ENCODE data around the gene SRA1. TPM values are rescaled to one million over a fixed set of nuclear protein-coding genes. Genes with fewer than 3 reads are reported as not detected.
A peak's percentile ranks its signal among the peaks of the same experiment; 100 is the strongest.

Gene SRA1
- total and polyA plus RNA-seq, 7 experiments from 2014 or later, result 23.8 to 45.5 (median 34.0) TPM

DNA sequence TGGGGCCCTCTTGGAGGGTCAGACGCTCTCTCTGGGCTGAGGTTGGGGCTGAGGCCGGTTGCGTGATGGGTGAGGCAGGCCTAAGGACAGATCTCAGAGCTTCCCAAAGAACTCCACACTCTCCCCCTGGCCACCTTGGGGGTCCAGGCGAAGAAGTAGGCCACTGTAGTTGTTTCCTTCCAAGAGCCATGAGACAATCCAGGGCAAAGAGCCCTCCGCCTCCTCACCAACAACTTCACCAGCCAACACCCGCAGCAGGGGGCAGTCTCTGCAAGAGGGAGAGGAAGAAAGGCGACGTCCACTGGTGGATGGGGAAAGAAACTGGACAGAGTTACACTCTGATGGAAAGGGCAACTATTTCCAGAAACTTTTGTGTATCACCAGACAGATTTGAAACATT is 18.0 kb upstream of the SRA1 start:
- no peak overlapping the region for H3K4me3 ChIP-seq (ENCODE audit: low read length)
- Mint-ChIP-seq H3K4me3 (no peak overlapping the region), H3K4me1 (peaks cover 8 to 25% (median 16%) of the 10 kb centered on the region in 7 donors), H3K27me3 (peaks cover 0 to 4% (median 0%) of the 10 kb centered on the region in 5 donors), H3K36me3 (peaks cover 0 to 13% (median 5%) of the 10 kb centered on the region in 5 donors), H3K27ac (no peak overlapping the region), H3K9me3 (peaks cover 0 to 2% (median 0%) of the 10 kb centered on the region in 11 donors)
- DNase-seq (no peak), ATAC-seq (peak; percentile 63)
- CTCF ChIA-PET, result no interaction called here
- no peak overlapping the region for H3K27ac ChIP-seq (ENCODE audit: low read depth, low read length)
- H3K36me3 ChIP-seq (ENCODE audit: control insufficient read depth in 2 of 3, insufficient read depth in 3 of 3, low read length in 3 of 3), result peaks cover 0 to 4% (median 0%) of the 10 kb centered on the region in 3 experiments
- intact Hi-C loops (cut with micrococcal nuclease), result no loop called here
- no peaks in the 10 kb centered on the region for H3K4me1 ChIP-seq (ENCODE audit: control insufficient read depth in 2 of 2, insufficient read depth in 2 of 2, low read length in 2 of 2)
- POLR2A ChIA-PET, result interaction anchor here (0.6 to 1.7 kb wide), 3 partner anchors 20 to 72 kb away, joined by 3 to 6 read pairs (median 3); partner anchors contain the start of genes IK and NDUFA2
- no peaks in the 10 kb centered on the region for H3K9me3 ChIP-seq (ENCODE audit: control insufficient read depth in 2 of 3, low read length in 3 of 3)
- no peaks in the 10 kb centered on the region for H3K27me3 ChIP-seq (ENCODE audit: control insufficient read depth in 2 of 2, insufficient read depth in 2 of 2, low read length in 2 of 2)

DNA sequence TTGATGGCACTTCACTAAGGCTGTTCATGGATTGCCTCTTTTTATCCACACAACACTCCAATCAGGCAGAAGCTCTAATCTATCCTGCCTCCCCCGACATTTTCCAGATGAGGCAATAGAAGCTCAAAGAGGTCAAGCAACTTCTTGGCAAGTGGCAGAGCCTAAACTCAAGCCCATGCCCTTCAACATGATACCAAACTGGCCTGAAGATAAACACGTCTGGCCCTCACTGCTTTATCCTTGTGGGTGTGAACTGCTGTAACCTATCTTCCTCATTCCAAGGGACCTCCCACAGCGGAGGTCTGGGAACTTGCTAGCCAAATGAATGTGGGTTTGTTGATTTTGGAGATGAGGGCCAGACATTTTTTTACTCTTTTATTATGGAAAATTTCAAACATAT is 16.9 kb upstream of the SRA1 start:
- Mint-ChIP-seq H3K27me3 (no peaks in the 10 kb centered on the region), H3K36me3 (peaks cover 0 to 16% (median 5%) of the 10 kb centered on the region in 5 donors), H3K4me3 (no peak overlapping the region), H3K4me1 (peaks cover 12 to 36% (median 26%) of the 10 kb centered on the region in 7 donors), H3K9me3 (no peaks in the 10 kb centered on the region), H3K27ac (peak overlapping the region in 1 of 9 donors; percentile 23)
- peaks cover 6 to 7% of the 10 kb centered on the region in 2 donors for H3K4me1 ChIP-seq (ENCODE audit: control insufficient read depth in 2 of 2, insufficient read depth in 2 of 2, low read length in 2 of 2)
- H3K9me3 ChIP-seq (ENCODE audit: control insufficient read depth in 2 of 3, low read length in 3 of 3), result no peaks in the 10 kb centered on the region
- no peaks in the 10 kb centered on the region for H3K27me3 ChIP-seq (ENCODE audit: control insufficient read depth in 2 of 2, insufficient read depth in 2 of 2, low read length in 2 of 2)
- H3K4me3 ChIP-seq (ENCODE audit: low read length), result no peak overlapping the region
- ATAC-seq, result no peak
- H3K27ac ChIP-seq (ENCODE audit: low read depth, low read length), result no peak overlapping the region
- CTCF ChIA-PET, result no interaction called here
- intact Hi-C loops (cut with micrococcal nuclease), result no loop called here
- peaks cover 0 to 4% (median 0%) of the 10 kb centered on the region in 3 experiments for H3K36me3 ChIP-seq (ENCODE audit: control insufficient read depth in 2 of 3, insufficient read depth in 3 of 3, low read length in 3 of 3)
- DNase-seq, result no peak
- POLR2A ChIA-PET, result interaction anchor here (1.0 to 1.3 kb wide), 2 partner anchors 9 to 18 kb away, joined by 3 to 6 read pairs; partner anchors contain the start of gene SLC35A4

DNA sequence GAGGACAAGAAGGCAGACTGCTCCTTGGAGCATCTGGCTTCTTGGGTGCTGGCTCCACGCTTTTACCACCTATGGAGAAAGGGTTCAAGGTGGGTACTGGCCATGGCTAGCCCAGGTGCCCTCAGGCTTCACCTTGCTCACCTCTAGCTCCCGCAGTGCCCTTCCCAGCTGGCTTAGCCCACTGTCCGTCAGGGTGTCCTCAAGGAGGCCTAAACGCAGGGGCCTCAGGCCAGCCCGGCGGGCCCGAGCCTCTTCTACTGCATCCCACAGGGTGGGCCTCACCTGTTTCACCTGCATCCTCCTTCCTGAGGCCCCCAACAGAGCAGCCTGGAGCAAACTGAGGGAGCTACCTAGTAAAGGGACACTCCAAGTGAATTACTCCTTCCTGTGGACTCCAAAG is 16.4 kb upstream of the SRA1 start:
- Histone ChIP-seq H3K36me3 (ENCODE audit: control insufficient read depth in 2 of 3, insufficient read depth in 3 of 3, low read length in 3 of 3) (peaks cover 0 to 4% (median 0%) of the 10 kb centered on the region in 3 experiments), H3K27me3 (ENCODE audit: control insufficient read depth in 2 of 2, insufficient read depth in 2 of 2, low read length in 2 of 2) (no peaks in the 10 kb centered on the region), H3K9me3 (ENCODE audit: control insufficient read depth in 2 of 3, low read length in 3 of 3) (no peaks in the 10 kb centered on the region), H3K4me1 (ENCODE audit: control insufficient read depth in 2 of 2, insufficient read depth in 2 of 2, low read length in 2 of 2) (peaks cover 7 to 10% of the 10 kb centered on the region in 2 donors), H3K4me3 (ENCODE audit: low read length) (no peak overlapping the region), H3K27ac (ENCODE audit: low read depth, low read length) (no peak overlapping the region)
- DNase-seq, result no peak
- ChIA-PET POLR2A (interaction anchor here (1.0 kb wide), 1 partner anchor 9 kb away, joined by 6 read pairs; the partner anchor contains the start of gene SLC35A4), CTCF (no interaction called here)
- intact Hi-C loops (cut with micrococcal nuclease), result no loop called here
- H3K27me3 Mint-ChIP-seq, result no peaks in the 10 kb centered on the region
- no peak overlapping the region for H3K4me3 Mint-ChIP-seq
- ATAC-seq, result no peak
- peaks cover 1 to 17% (median 5%) of the 10 kb centered on the region in 5 donors for H3K36me3 Mint-ChIP-seq
- no peaks in the 10 kb centered on the region for H3K9me3 Mint-ChIP-seq
- H3K4me1 Mint-ChIP-seq, result peaks cover 16 to 41% (median 30%) of the 10 kb centered on the region in 7 donors
- H3K27ac Mint-ChIP-seq, result peak overlapping the region in 1 of 9 donors; percentile 36

DNA sequence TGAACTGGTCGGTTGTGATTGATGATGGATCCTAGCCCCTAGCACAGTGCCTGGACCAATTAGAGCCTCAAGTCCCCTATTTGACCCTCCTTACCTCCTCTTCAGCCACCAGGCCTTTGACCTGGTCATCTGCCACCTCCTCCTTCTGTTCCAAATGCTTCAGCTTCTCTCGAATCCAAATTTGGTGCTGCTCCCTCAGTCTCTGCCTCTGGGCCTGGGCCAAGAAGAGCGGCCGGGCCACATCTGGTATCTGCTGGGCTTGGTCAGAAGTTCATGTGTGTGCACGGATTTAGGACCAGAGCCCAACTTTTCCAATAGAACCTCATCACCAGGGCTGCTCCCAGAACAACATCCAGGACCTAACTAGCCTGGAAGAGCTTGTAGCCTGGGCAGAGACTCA is 13.8 kb upstream of the SRA1 start:
- H3K27ac Mint-ChIP-seq, result peak overlapping the region in 5 of 9 donors; percentile 1 to 99 (median 80)
- peaks cover 26 to 53% (median 43%) of the 10 kb centered on the region in 7 donors for H3K4me1 Mint-ChIP-seq
- CTCF ChIA-PET, result interaction anchor here (1.2 kb wide), 1 partner anchor 64 kb away, joined by 4 read pairs; no protein-coding TSS in a partner anchor
- Histone ChIP-seq H3K36me3 (ENCODE audit: control insufficient read depth in 2 of 3, insufficient read depth in 3 of 3, low read length in 3 of 3) (peaks cover 0 to 30% (median 0%) of the 10 kb centered on the region in 3 experiments), H3K4me3 (ENCODE audit: low read length) (no peak overlapping the region), H3K27me3 (ENCODE audit: control insufficient read depth in 2 of 2, insufficient read depth in 2 of 2, low read length in 2 of 2) (no peaks in the 10 kb centered on the region), H3K9me3 (ENCODE audit: control insufficient read depth in 2 of 3, low read length in 3 of 3) (no peaks in the 10 kb centered on the region), H3K4me1 (ENCODE audit: control insufficient read depth in 2 of 2, insufficient read depth in 2 of 2, low read length in 2 of 2) (peaks cover 7 to 11% of the 10 kb centered on the region in 2 donors), H3K27ac (ENCODE audit: low read depth, low read length) (no peak overlapping the region)
- DNase-seq (no peak), ATAC-seq (no peak)
- H3K36me3 Mint-ChIP-seq, result peaks cover 7 to 39% (median 8%) of the 10 kb centered on the region in 5 donors
- H3K27me3 Mint-ChIP-seq, result no peaks in the 10 kb centered on the region
- peak overlapping the region in 2 of 10 donors; percentile 19 to 40 for H3K4me3 Mint-ChIP-seq
- POLR2A ChIA-PET, result interaction anchor here (1.1 to 16.3 kb wide), 5 partner anchors 9 to 76 kb away, joined by 3 to 248 read pairs (median 5); partner anchors contain the start of genes EIF4EBP3, IK and NDUFA2
- no peaks in the 10 kb centered on the region for H3K9me3 Mint-ChIP-seq
- intact Hi-C loops (cut with micrococcal nuclease), result no loop called here

DNA sequence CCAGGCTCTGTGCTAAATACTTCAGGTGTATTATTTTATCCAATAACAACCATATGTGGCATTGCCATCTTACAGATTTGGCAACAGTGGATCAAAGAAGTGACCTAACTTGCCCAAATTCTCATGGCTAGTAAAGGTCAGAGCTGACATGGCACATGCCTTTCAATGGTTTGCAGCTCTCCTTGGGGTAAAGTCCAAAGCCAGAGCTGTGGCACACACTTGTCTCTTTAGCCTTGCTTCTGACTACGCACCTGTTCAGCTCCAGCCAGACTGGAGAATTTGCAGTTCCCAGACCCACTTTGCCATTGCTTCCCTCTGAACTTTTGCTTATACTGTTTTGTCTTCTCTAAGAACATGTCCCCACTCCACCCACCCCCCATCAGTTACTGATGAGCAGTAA is 13.2 kb upstream of the SRA1 start:
- Histone ChIP-seq H3K9me3 (ENCODE audit: control insufficient read depth in 2 of 3, low read length in 3 of 3) (no peaks in the 10 kb centered on the region), H3K27ac (ENCODE audit: low read depth, low read length) (peak overlapping the region; percentile 83), H3K4me1 (ENCODE audit: control insufficient read depth in 2 of 2, insufficient read depth in 2 of 2, low read length in 2 of 2) (peaks cover 11 to 15% of the 10 kb centered on the region in 2 donors), H3K36me3 (ENCODE audit: control insufficient read depth in 2 of 3, insufficient read depth in 3 of 3, low read length in 3 of 3) (peaks cover 0 to 30% (median 0%) of the 10 kb centered on the region in 3 experiments), H3K27me3 (ENCODE audit: control insufficient read depth in 2 of 2, insufficient read depth in 2 of 2, low read length in 2 of 2) (no peaks in the 10 kb centered on the region), H3K4me3 (ENCODE audit: low read length) (no peak overlapping the region)
- Mint-ChIP-seq H3K9me3 (no peaks in the 10 kb centered on the region), H3K4me1 (peaks cover 30 to 56% (median 47%) of the 10 kb centered on the region in 7 donors), H3K27me3 (no peaks in the 10 kb centered on the region), H3K27ac (peak overlapping the region; percentile 77 to 99 (median 98)), H3K36me3 (peaks cover 8 to 42% (median 12%) of the 10 kb centered on the region in 5 donors), H3K4me3 (peak overlapping the region in 2 of 10 donors; percentile 48 to 73)
- ATAC-seq (no peak), DNase-seq (no peak)
- ChIA-PET CTCF (interaction anchor here (1.2 kb wide), 1 partner anchor 65 kb away, joined by 4 read pairs; no protein-coding TSS in a partner anchor), POLR2A (interaction anchor here (1.1 to 16.3 kb wide), 4 partner anchors 8 to 77 kb away, joined by 3 to 248 read pairs (median 9); partner anchors contain the start of genes EIF4EBP3, IK and NDUFA2)
- intact Hi-C loops (cut with micrococcal nuclease), result no loop called here

DNA sequence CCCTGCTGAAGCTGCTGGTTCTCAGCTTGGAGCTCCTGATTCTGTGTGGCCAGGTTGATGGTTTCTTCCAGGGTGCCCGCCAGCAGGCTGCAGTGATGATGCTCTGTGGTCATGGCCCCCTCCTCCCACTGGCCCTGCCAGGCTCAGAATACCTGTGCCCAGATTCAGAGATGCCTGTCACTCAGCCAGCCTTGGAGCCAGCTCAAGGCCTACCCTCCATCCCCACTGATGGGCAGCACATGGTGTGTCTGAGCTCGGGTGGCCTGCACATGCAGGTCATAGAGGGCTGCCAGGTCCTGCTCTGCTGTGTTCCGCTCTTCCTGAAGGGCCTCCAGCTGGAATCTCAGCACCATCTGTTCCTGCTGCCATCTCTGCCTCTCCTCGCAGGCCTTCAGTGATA is 12.8 kb upstream of the SRA1 start:
- peaks cover 33 to 61% (median 51%) of the 10 kb centered on the region in 7 donors for H3K4me1 Mint-ChIP-seq
- Histone ChIP-seq H3K4me3 (ENCODE audit: low read length) (no peak overlapping the region), H3K27ac (ENCODE audit: low read depth, low read length) (peak overlapping the region; percentile 83), H3K36me3 (ENCODE audit: control insufficient read depth in 2 of 3, insufficient read depth in 3 of 3, low read length in 3 of 3) (peaks cover 0 to 30% (median 0%) of the 10 kb centered on the region in 3 experiments), H3K4me1 (ENCODE audit: control insufficient read depth in 2 of 2, insufficient read depth in 2 of 2, low read length in 2 of 2) (peaks cover 15 to 19% of the 10 kb centered on the region in 2 donors), H3K9me3 (ENCODE audit: control insufficient read depth in 2 of 3, low read length in 3 of 3) (no peaks in the 10 kb centered on the region), H3K27me3 (ENCODE audit: control insufficient read depth in 2 of 2, insufficient read depth in 2 of 2, low read length in 2 of 2) (no peaks in the 10 kb centered on the region)
- DNase-seq (no peak), ATAC-seq (no peak)
- intact Hi-C loops (cut with micrococcal nuclease), result no loop called here
- ChIA-PET POLR2A (interaction anchor here (0.6 to 16.3 kb wide), 7 partner anchors 8 to 77 kb away, joined by 3 to 248 read pairs (median 5); partner anchors contain the start of genes CD14, EIF4EBP3, IK and NDUFA2), CTCF (interaction anchor here (1.2 kb wide), 1 partner anchor 65 kb away, joined by 4 read pairs; no protein-coding TSS in a partner anchor)
- H3K9me3 Mint-ChIP-seq, result no peaks in the 10 kb centered on the region
- H3K36me3 Mint-ChIP-seq, result peaks cover 8 to 42% (median 13%) of the 10 kb centered on the region in 5 donors
- peak overlapping the region in 4 of 10 donors; percentile 48 to 87 (median 79) for H3K4me3 Mint-ChIP-seq
- H3K27ac Mint-ChIP-seq, result peak overlapping the region; percentile 96 to 99 (median 98)
- no peaks in the 10 kb centered on the region for H3K27me3 Mint-ChIP-seq
